GM12878 (cell line): ENCODE results near the gene ADAT3. TPM values are rescaled to one million over a fixed set of nuclear protein-coding genes. Genes with fewer than 3 reads are reported as not detected.
A peak's percentile ranks its signal among the peaks of the same experiment; 100 is the strongest.

Experiments used
- ASH2L ChIP-seq: fragments of 300-600, 200-600 bp; sonication (generic); IDR thresholded peaks from 2 replicates; pipeline ENCODE4 v1.6.1; 2017; ENCODE audit warnings: low read depth, mild to moderate bottlenecking, borderline replicate concordance
- BCL11A ChIP-seq: IDR thresholded peaks from 2 replicates; pipeline ENCODE4 v1.6.1; 2011; ENCODE audit warnings: low read depth, low read length
- BMI1 ChIP-seq: fragments of 450-650 bp; IDR thresholded peaks from 2 replicates; pipeline ENCODE4 v1.6.1; 2016; ENCODE audit warnings: mild to moderate bottlenecking, moderate library complexity, borderline replicate concordance
- CEBPZ ChIP-seq: fragments of 150-350 bp; IDR thresholded peaks from 2 replicates; pipeline ENCODE4 v1.6.1; 2016; ENCODE audit warnings: low read depth, low read length
- CTCF ChIP-seq, 3 experiments: IDR thresholded peaks in 2 of 3; conservative IDR thresholded peaks in 1 of 3; 2 replicates each; pipeline ENCODE4 v1.5.1; 2011; ENCODE audit warnings: low read depth in 3 of 3, low read length in 3 of 3, mild to moderate bottlenecking in 3 of 3, control low read depth in 2 of 3, moderate library complexity in 2 of 3, inconsistent platforms in 1 of 3, mixed read lengths in 1 of 3; ENCODE audit not compliant: control insufficient read depth in 2 of 3, insufficient read depth in 1 of 3; ENCODE audit errors: extremely low read depth in 1 of 3
- EP300 ChIP-seq, 2 experiments: fragments of 150-350 bp in 1 of 2; IDR thresholded peaks; 2 replicates each; pipeline ENCODE4 v1.6.1; 2011 to 2012; ENCODE audit warnings: low read depth in 2 of 2, low read length in 2 of 2, borderline replicate concordance in 1 of 2, improper control_type of control experiment in 1 of 2, inconsistent platforms in 1 of 2; ENCODE audit not compliant: control insufficient read depth in 1 of 2
- EZH2 ChIP-seq: IDR thresholded peaks from 2 replicates; pipeline ENCODE4 v1.6.1; 2012; ENCODE audit warnings: low read depth, mild to moderate bottlenecking, control low read depth, inconsistent platforms, low read length, borderline replicate concordance; ENCODE audit not compliant: control insufficient read depth
- HDGF ChIP-seq: fragments of 450-650 bp; IDR thresholded peaks from 2 replicates; pipeline ENCODE4 v1.6.1; 2016; ENCODE audit warnings: antibody characterized with exemption
- MEF2B ChIP-seq: fragments of 450-650 bp; IDR thresholded peaks from 2 replicates; pipeline ENCODE4 v1.6.1; 2018; ENCODE audit warnings: mild to moderate bottlenecking, moderate library complexity; ENCODE audit not compliant: partially characterized antibody, poor library complexity, severe bottlenecking
- MYB ChIP-seq: fragments of 150-350 bp; IDR thresholded peaks from 2 replicates; pipeline ENCODE4 v1.6.1; 2014; ENCODE audit warnings: mild to moderate bottlenecking, low read depth, low read length, borderline replicate concordance
- NKRF ChIP-seq: fragments of 450-650 bp; conservative IDR thresholded peaks from 2 replicates; pipeline ENCODE4 v1.6.1; 2017; ENCODE audit warnings: mild to moderate bottlenecking, moderate library complexity
- NR2C2 ChIP-seq: IDR thresholded peaks from 2 replicates; pipeline ENCODE4 v1.6.1; 2011; ENCODE audit warnings: borderline replicate concordance, low read depth; ENCODE audit not compliant: control insufficient read depth, insufficient read length
- RAD51 ChIP-seq: fragments of 450-650 bp; IDR thresholded peaks from 2 replicates; pipeline ENCODE4 v1.6.1; 2016; ENCODE audit warnings: moderate library complexity, mild to moderate bottlenecking, inconsistent platforms
- SREBF1 ChIP-seq: IDR thresholded peaks from 2 replicates; pipeline ENCODE4 v1.6.1; 2012; ENCODE audit warnings: mild to moderate bottlenecking, low read length
- YY1 ChIP-seq: IDR thresholded peaks from 2 replicates; pipeline ENCODE4 v1.6.1; 2011; ENCODE audit warnings: low read depth, mild to moderate bottlenecking, low read length
- ZBTB33 ChIP-seq: fragments of 450-650 bp; IDR thresholded peaks from 2 replicates; pipeline ENCODE4 v1.6.1; 2017; ENCODE audit warnings: mild to moderate bottlenecking
- ZNF207 ChIP-seq: fragments of 450-650 bp; IDR thresholded peaks from 2 replicates; pipeline ENCODE4 v1.6.1; 2014; ENCODE audit warnings: antibody characterized with exemption, mild to moderate bottlenecking, borderline replicate concordance
- ZNF24 ChIP-seq: fragments of 450-650 bp; IDR thresholded peaks from 2 replicates; pipeline ENCODE4 v1.6.1; 2017; ENCODE audit warnings: antibody characterized with exemption, mild to moderate bottlenecking
- ZNF384 ChIP-seq: IDR thresholded peaks from 2 replicates; pipeline ENCODE4 v1.6.1; 2012; ENCODE audit warnings: low read depth, mild to moderate bottlenecking, low read length, improper control_type of control experiment, borderline replicate concordance
- polyA plus RNA-seq, 11 experiments: library from polyadenylated mRNA; depleted of rRNA in 4 of 11; unstranded in 6 of 11; stranded (reverse) in 5 of 11; fragments of >200 nt; fragmentation: Nextera tagmentation in 4 of 11; fragmentation: Illumina TruSeq in 1 of 11; extraction: Ambion mirVana in 4 of 11; extraction: Trizol in 1 of 11; gene quantifications; 1 replicate in 1 of 11; 2 replicates in 10 of 11; pipeline versions ENCODE4 v1.2.1 to v1.2.3, GENCODE V29; 2011 to 2016; ENCODE audit warnings: inconsistent platforms in 2 of 11, missing spikeins in 2 of 11, low read depth in 1 of 11
- total RNA-seq, 4 experiments: library from RNA; depleted of rRNA in 3 of 4; stranded (reverse); fragments of >200 nt in 3 of 4; fragmentation: Illumina TruSeq in 1 of 4; extraction: Trizol in 1 of 4; gene quantifications; 2 replicates each; pipeline versions ENCODE4 v1.2.1 to v1.2.3, GENCODE V29; 2013 to 2021

Gene ADAT3
- total and polyA plus RNA-seq, 10 of the 15 experiments (the other 5 are each of a cell fraction or from before 2014, with no cell fraction given) = 0.27 to 11.8 (median 7.7) TPM; not detected in 3

GRCh38 chr19:1905110-1905862 lies at the start of gene ADAT3, which contains the start of gene SCAMP4 (continued):
- no peak; the same call in none of the 2 replicates for TF ChIP-seq NKRF
- no peak for TF ChIP-seq BCL11A
- no peak for TF ChIP-seq ZNF384
- TF ChIP-seq EZH2 = no peak
- TF ChIP-seq NR2C2 = peak; percentile 97
- 0 out of 2 replicates have a peak, but pooled peaks have one; percentile 70 for TF ChIP-seq ZNF207
- peak; percentile 95 for TF ChIP-seq HDGF
- peak; percentile 69 for TF ChIP-seq YY1
- TF ChIP-seq SREBF1 = peak; percentile 79
- TF ChIP-seq RAD51 = peak; percentile 83
- TF ChIP-seq ZBTB33 = no peak
- TF ChIP-seq ZNF24 = no peak
- no peak for TF ChIP-seq CEBPZ
- TF ChIP-seq EP300 (IDR thresholded peaks at IDR 0.05; ENCODE audit: borderline replicate concordance in 1 of 2, control insufficient read depth in 1 of 2, low read depth in 2 of 2, low read length in 2 of 2) = no peak
- TF ChIP-seq CTCF (IDR thresholded peaks at IDR 0.05 in 2 of 3, conservative IDR thresholded peaks at IDR 0.05 in 1 of 3; ENCODE audit: control insufficient read depth in 2 of 3, extremely low read depth in 1 of 3, insufficient read depth in 1 of 3, low read depth in 3 of 3, low read length in 3 of 3) = no peak
- TF ChIP-seq BMI1 = no peak
- TF ChIP-seq MYB = no peak
- TF ChIP-seq ASH2L = no peak; the same call in 1 of the 2 replicates
- no peak for TF ChIP-seq MEF2B
